Prostate gland (tissue), 2 donors: Measurements from ENCODE around the gene HAPLN3. TPM values are rescaled to one million over a fixed set of nuclear protein-coding genes. Genes with fewer than 3 reads are reported as not detected.

ENCODE experiments used
- DNase-seq: peaks from one replicate; pipeline ENCODE4 v3.0.0-alpha.2; 2019; ENCODE audit warnings: low spot score
- H3K27ac ChIP-seq, 2 donors: fragments of 200-600 bp; sonication (generic); 2 replicates each; pipeline ENCODE4 v1.5.1; 2017 to 2019
- H3K27me3 ChIP-seq: fragments of 200-600 bp; sonication (generic); replicated peaks from 2 replicates; pipeline ENCODE4 v1.5.1; 2019; ENCODE audit not compliant: insufficient read depth
- H3K36me3 ChIP-seq, 2 donors: fragments of 200-600 bp; sonication (generic); 1 replicate in 1 of 2; 2 replicates in 1 of 2; pipeline versions ENCODE4 v1.5.1 to v1.8.1; 2017 to 2019
- H3K4me1 ChIP-seq: fragments of 200-600 bp; sonication (generic); replicated peaks from 2 replicates; pipeline ENCODE4 v1.5.1; 2019
- H3K4me3 ChIP-seq, 2 donors: fragments of 200-600 bp; sonication (generic); 2 replicates each; pipeline ENCODE4 v1.5.1; 2017 to 2019
- H3K9me3 ChIP-seq: fragments of 200-600 bp; sonication (generic); 2 replicates; pipeline ENCODE4 v1.5.1; 2017
- POLR2A ChIP-seq: fragments of 450-650 bp; IDR thresholded peaks from one replicate; pipeline ENCODE4 v1.6.1; 2016; ENCODE audit warnings: antibody characterized with exemption, mild to moderate bottlenecking
- POLR2AphosphoS5 ChIP-seq: sonication (generic); formaldehyde crosslinking; IDR thresholded peaks from one replicate; pipeline ENCODE4 v1.6.1; 2017; ENCODE audit warnings: antibody characterized with exemption
- WGBS: methylation state at CpG from one replicate; pipeline ENCODE4 v1.1.5; 2018; 5-methylcytosine and 5-hydroxymethylcytosine counted together
- intact Hi-C: fragments of 100-400 bp; cut with DNase I; formaldehyde crosslinking; loops from one replicate; pipeline ENCODE4 v1.14.2; 2022
- total RNA-seq, 2 donors: library from RNA; depleted of rRNA; stranded (reverse); fragments of >200 nt; gene quantifications; one replicate each; pipeline ENCODE4 v1.1.0, GENCODE V29; 2016
- TF ChIP-seq, protein P1 (sequence below), 4 experiments: fragments of 200-600 bp in 2 of 4; fragments of 450-650 bp in 2 of 4; sonication (generic) in 2 of 4; IDR thresholded peaks; 1 replicate in 3 of 4; 2 replicates in 1 of 4; pipeline ENCODE4 v1.5.1; 2016 to 2019; ENCODE audit warnings: antibody characterized with exemption in 4 of 4, mild to moderate bottlenecking in 2 of 4, moderate library complexity in 2 of 4

Gene HAPLN3
- total RNA-seq, 2 donors from 2014 or later = 2.7 to 5.6 TPM

DNA sequence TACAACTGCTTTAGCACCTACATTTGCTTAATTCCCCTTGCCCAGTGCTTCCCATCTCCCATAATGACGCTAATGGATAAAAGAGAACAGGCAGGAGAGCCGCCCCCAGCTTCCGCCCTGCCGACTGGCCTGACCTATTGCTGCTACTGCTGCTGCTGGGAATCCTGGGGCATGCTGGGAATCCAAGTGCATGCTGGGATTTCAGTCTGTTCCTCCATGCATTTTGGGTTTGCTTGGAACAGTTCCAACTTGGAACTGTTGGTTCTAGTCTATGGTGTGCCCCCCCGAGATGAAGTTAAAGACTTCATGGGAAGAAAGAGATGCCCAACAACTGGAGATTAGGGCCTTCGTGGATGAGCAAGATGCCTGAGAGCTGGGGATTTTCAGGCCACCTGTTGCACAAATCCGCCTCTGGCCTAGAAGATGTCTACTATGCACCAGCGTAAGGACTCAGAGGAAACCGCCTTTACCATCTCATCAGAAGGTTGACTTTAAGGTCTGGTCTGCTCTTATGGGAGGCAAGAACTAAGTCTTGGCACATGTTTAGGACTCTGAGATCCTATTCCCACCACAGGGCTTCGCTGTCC, 29.0 kb downstream of the HAPLN3 start:
- H3K4me3 ChIP-seq = no peak overlapping the region
- no peaks in the 10 kb centered on the region for H3K9me3 ChIP-seq
- intact Hi-C loops = no loop called here
- H3K4me1 ChIP-seq = no peaks in the 10 kb centered on the region
- no peaks in the 10 kb centered on the region for H3K36me3 ChIP-seq
- no peaks in the 10 kb centered on the region for H3K27me3 ChIP-seq
- no peak for TF ChIP-seq POLR2AphosphoS5
- TF ChIP-seq POLR2A = no peak
- TF ChIP-seq, protein P1, sequence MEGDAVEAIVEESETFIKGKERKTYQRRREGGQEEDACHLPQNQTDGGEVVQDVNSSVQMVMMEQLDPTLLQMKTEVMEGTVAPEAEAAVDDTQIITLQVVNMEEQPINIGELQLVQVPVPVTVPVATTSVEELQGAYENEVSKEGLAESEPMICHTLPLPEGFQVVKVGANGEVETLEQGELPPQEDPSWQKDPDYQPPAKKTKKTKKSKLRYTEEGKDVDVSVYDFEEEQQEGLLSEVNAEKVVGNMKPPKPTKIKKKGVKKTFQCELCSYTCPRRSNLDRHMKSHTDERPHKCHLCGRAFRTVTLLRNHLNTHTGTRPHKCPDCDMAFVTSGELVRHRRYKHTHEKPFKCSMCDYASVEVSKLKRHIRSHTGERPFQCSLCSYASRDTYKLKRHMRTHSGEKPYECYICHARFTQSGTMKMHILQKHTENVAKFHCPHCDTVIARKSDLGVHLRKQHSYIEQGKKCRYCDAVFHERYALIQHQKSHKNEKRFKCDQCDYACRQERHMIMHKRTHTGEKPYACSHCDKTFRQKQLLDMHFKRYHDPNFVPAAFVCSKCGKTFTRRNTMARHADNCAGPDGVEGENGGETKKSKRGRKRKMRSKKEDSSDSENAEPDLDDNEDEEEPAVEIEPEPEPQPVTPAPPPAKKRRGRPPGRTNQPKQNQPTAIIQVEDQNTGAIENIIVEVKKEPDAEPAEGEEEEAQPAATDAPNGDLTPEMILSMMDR (IDR thresholded peaks at IDR 0.05) = no peak
- H3K27ac ChIP-seq = no peak overlapping the region
- 94% methylated on average over 10 of the region's 10 CpGs for WGBS
- no peak for DNase-seq

DNA sequence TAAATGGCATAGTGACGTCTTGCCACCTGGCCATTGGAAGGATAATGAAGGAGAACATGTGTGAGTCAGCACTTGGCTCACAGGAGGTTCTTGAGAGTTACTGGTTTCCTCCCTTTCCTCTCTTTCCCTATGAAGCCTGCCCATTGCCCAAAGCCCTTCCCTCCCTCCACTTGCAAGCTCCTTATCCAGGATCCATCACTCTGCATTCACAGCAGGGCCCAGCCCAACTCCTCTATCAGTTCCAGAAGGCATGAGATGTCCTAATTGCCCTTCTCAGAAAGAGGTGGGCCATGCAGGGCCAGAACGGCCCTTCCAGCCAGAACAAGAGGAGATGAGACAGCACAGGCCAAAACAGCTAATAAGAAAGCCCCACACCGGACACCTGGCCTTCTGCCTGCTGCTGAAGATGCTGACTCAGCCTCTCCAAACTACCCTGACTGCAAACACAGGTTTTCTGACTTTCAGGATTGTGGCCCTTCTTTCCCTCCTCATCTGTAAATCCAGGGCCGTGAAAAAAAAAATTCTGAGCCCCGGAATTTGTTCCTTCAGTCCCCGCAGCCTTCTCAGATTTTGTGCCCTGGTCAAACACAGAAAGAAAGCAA, 29.7 kb downstream of the HAPLN3 start:
- 53% methylated on average over 6 of the region's 6 CpGs for WGBS
- TF ChIP-seq, protein P1 (IDR thresholded peaks at IDR 0.05) = no peak
- TF ChIP-seq POLR2A (no peak), POLR2AphosphoS5 (no peak)
- intact Hi-C loops = no loop called here
- H3K36me3 ChIP-seq = no peaks in the 10 kb centered on the region
- H3K27ac ChIP-seq = no peak overlapping the region
- no peaks in the 10 kb centered on the region for H3K9me3 ChIP-seq
- DNase-seq = no peak
- no peaks in the 10 kb centered on the region for H3K27me3 ChIP-seq
- no peaks in the 10 kb centered on the region for H3K4me1 ChIP-seq
- no peak overlapping the region for H3K4me3 ChIP-seq

- intact Hi-C loops = no loop called here
- H3K4me3 ChIP-seq = no peak overlapping the region
- H3K4me1 ChIP-seq = no peaks in the 10 kb centered on the region
- H3K9me3 ChIP-seq = no peaks in the 10 kb centered on the region
- TF ChIP-seq POLR2A (no peak), POLR2AphosphoS5 (no peak)
- TF ChIP-seq, protein P1 (IDR thresholded peaks at IDR 0.05) = no peak
- WGBS = 59% methylated on average over 4 of the region's 4 CpGs
- H3K36me3 ChIP-seq = no peaks in the 10 kb centered on the region
- no peaks in the 10 kb centered on the region for H3K27me3 ChIP-seq
- no peak for DNase-seq
- no peak overlapping the region for H3K27ac ChIP-seq
These were observed 30.4 kb downstream of the HAPLN3 start for GRCh38 chr15:88864861-88865497.

DNA sequence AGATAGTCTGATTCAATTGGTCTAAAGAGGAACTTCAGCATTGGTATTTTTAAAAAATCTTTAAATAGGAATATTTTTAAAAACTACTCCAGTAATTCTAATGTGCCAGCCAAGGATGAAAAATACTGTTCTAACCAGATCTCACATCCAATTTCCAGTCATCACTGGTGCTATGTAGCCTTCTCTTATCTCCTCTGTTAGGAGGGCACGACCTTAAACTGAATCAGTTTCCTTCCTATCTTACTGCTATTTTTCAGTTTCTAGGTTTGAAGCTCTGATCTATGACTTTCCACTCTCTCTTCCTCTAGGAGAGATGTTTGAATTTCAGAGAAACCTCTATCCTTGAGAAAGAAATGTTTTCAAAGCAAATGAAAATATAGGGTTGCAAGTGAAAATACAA, 31.9 kb downstream of the HAPLN3 start:
- 83% methylated on average over 1 of the region's 1 CpG for WGBS
- Histone ChIP-seq H3K9me3 (no peaks in the 10 kb centered on the region), H3K27me3 (no peaks in the 10 kb centered on the region), H3K4me3 (no peak overlapping the region), H3K27ac (no peak overlapping the region), H3K4me1 (no peaks in the 10 kb centered on the region), H3K36me3 (no peaks in the 10 kb centered on the region)
- intact Hi-C loops = no loop called here
- DNase-seq = no peak
- TF ChIP-seq, protein P1 (IDR thresholded peaks at IDR 0.05) = no peak
- no peak for TF ChIP-seq POLR2A
- TF ChIP-seq POLR2AphosphoS5 = no peak

- H3K4me1 ChIP-seq = no peaks in the 10 kb centered on the region
- TF ChIP-seq POLR2A (no peak), POLR2AphosphoS5 (no peak)
- TF ChIP-seq, protein P1 (IDR thresholded peaks at IDR 0.05) = no peak
These were observed 35.1 kb downstream of the HAPLN3 start for GRCh38 chr15:88860212-88860611.

More at GRCh38 chr15:88860212-88860611, 35.1 kb downstream of the HAPLN3 start:
- Histone ChIP-seq H3K9me3 (no peaks in the 10 kb centered on the region), H3K27me3 (no peaks in the 10 kb centered on the region), H3K36me3 (no peaks in the 10 kb centered on the region), H3K4me3 (no peak overlapping the region), H3K27ac (no peak overlapping the region)
- 76% methylated on average over 6 of the region's 7 CpGs for WGBS
- intact Hi-C loops = no loop called here
- no peak for DNase-seq
